Body of pancreas (tissue), 4 donors: ENCODE results near the gene ELOVL6.

Source experiments
- POLR2A ChIP-seq, 3 donors: fragments of 450-650 bp; IDR thresholded peaks; one replicate each; pipeline ENCODE4 v1.6.1; 2016; ENCODE audit warnings: antibody characterized with exemption in 3 of 3, mild to moderate bottlenecking in 2 of 3
- TF ChIP-seq, protein P1 (sequence below), 7 experiments: fragments of 450-650 bp in 4 of 7; fragments of 200-600 bp in 3 of 7; sonication (generic) in 3 of 7; IDR thresholded peaks; one replicate each; pipeline ENCODE4 v1.5.1; 2016 to 2019; ENCODE audit warnings: antibody characterized with exemption in 7 of 7

DNA sequence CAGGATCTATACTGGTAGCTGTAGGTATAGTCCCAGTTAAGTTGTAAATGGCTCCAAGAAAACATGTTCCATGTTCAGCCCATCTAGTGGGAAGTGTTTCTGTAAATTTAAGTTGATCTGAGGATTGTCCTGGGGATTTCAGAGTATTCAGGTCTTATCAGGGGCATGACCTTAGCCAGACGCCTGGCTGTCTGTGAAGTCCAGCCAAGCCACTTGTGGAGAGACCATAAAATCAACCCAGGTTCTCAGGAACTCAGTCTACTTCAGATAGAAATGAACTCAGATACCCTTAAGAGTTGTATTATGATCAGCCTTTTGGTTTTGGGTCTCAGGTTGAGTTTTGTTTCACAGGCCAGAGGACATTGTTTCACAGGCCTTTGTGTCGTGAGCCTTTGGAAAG is 189.9 kb downstream of the ELOVL6 start:
- no peak for TF ChIP-seq POLR2A (IDR thresholded peaks at IDR 0.05)
- TF ChIP-seq, protein P1, sequence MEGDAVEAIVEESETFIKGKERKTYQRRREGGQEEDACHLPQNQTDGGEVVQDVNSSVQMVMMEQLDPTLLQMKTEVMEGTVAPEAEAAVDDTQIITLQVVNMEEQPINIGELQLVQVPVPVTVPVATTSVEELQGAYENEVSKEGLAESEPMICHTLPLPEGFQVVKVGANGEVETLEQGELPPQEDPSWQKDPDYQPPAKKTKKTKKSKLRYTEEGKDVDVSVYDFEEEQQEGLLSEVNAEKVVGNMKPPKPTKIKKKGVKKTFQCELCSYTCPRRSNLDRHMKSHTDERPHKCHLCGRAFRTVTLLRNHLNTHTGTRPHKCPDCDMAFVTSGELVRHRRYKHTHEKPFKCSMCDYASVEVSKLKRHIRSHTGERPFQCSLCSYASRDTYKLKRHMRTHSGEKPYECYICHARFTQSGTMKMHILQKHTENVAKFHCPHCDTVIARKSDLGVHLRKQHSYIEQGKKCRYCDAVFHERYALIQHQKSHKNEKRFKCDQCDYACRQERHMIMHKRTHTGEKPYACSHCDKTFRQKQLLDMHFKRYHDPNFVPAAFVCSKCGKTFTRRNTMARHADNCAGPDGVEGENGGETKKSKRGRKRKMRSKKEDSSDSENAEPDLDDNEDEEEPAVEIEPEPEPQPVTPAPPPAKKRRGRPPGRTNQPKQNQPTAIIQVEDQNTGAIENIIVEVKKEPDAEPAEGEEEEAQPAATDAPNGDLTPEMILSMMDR (IDR thresholded peaks at IDR 0.05): no peak
